DMS53 treated with DMSO at 0.1 percent for 48 hours (cell line): Measurements from ENCODE around the gene PCDH9.
A peak's percentile ranks its signal among the peaks of the same experiment; 100 is the strongest.

ENCODE experiments used
- DNase-seq: peaks from one replicate; lab custom pipeline; 2025; ENCODE audit not compliant: unreplicated experiment; lab: John Stamatoyannopoulos, UW

PCDH9 gene

GRCh38 chr13:67048084-67048820, 181.9 kb downstream of the PCDH9 start:
- DNase-seq = peak; percentile 0

- DNase-seq = no peak
Observed at GRCh38 chr13:67045357-67045756, 184.8 kb downstream of the PCDH9 start.

- no peak for DNase-seq
Observed at GRCh38 chr13:67043901-67044300, 186.2 kb downstream of the PCDH9 start.

- no peak for DNase-seq
Observed at GRCh38 chr13:67042556-67042955, 187.6 kb downstream of the PCDH9 start.

- DNase-seq = no peak
Observed at GRCh38 chr13:67036699-67037457, 193.3 kb downstream of the PCDH9 start.

DNA sequence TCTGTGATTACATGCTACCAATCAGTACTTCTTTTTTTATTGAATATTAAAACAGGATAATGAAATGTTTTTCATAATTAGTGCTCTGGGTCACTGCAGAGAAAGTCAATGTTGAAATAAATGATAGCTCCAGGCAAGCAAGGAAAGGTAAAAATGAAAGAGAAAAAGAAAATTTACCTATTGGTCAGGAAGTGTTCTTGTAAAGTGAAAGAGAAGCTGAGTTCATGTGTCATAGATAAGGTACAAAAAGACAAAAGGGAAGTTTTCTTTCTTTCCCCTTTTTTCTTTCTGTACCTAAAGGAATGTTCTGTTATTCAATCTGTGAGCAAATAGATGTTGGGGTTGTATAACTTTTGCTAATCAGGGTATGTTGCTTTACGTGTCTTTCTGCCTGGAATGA, 197.0 kb downstream of the PCDH9 start:
- no peak for DNase-seq

- no peak for DNase-seq
Observed at GRCh38 chr13:67023130-67023876, 206.8 kb downstream of the PCDH9 start.

DNA sequence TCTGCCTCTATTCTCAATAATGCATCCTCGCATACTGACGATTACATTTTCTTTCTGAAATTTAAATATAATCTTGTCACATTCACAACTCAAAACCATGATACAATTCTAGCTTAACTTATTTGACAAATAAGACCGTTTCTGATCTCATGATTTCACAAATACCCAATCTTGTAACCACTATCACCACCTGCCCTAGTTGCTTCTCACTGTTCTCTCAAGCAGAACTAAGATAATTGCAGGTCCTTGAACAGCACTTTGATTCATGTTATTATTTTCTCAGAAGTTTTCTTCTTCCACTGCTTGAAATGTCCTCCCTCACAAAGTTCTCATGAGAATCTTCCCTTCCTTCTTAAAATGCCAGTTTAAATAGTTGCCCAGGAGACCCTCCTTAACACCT, 211.4 kb downstream of the PCDH9 start:
- no peak for DNase-seq

- DNase-seq = no peak
Observed at GRCh38 chr13:67017276-67017675, 212.9 kb downstream of the PCDH9 start.

DNA sequence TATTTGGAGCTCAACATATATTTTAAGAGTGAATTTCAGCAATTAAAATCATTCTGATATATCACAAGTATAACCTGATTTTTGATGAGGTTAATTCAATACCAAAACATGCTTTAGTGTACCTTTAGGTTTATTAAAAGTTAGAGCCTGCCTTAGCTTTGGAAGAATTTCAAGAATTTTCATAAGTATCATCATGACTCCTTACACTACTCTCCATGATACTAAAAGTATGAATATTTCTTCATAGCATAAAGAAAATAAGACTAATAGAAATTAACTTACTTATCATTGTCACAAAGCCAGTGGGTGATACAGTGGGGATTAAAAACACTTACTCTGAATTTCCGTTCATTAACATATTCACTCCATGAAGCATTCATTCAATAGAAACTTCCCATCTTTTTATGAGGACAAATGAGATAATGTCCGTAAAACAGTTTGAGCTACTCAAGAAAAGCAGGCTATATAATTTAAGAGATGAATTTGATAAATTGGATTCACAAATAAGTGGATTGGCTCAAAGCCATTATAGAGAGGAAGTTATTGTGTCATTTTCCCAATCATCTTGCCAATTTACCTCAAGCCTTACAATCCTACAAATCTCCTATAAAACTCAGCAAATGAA, 214.0 kb downstream of the PCDH9 start:
- DNase-seq = no peak

DNA sequence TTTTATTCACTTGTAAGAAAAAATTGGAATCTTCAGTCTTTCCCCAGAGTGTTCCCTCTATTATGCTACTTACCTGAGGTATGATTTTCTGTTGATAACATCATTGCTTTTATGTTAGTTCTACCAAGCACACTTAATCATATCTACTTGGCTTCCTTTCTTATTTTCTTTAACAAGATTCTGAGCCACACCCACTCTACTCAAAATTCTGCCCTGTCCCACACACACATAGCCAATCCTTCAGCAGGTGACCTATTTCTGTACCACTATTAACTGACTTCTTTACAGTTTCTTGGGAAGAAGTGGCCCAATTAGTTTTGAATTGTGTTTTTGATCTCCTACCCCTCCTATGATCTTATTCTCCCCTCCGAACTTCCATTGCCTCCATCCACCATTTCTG, 215.7 kb downstream of the PCDH9 start:
- DNase-seq = no peak

DNA sequence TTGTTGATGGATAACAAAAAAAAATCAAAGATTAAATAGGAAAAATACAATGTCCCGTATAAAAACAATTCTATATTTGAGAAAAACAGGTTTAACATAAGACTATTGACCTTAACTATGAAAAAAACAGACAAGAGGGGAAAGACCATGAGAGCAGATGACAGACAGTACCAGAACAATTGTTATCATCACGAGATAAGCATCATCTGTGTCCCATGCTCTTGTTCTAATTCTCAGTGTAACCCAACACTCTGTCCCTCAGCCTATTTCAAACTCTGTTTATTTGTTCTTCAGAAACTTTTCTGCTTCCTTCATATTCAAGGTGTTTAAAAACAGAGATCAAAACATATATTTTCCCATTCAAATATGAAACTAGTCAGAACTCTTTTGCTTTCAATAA, 216.4 kb downstream of the PCDH9 start:
- DNase-seq = no peak

DNA sequence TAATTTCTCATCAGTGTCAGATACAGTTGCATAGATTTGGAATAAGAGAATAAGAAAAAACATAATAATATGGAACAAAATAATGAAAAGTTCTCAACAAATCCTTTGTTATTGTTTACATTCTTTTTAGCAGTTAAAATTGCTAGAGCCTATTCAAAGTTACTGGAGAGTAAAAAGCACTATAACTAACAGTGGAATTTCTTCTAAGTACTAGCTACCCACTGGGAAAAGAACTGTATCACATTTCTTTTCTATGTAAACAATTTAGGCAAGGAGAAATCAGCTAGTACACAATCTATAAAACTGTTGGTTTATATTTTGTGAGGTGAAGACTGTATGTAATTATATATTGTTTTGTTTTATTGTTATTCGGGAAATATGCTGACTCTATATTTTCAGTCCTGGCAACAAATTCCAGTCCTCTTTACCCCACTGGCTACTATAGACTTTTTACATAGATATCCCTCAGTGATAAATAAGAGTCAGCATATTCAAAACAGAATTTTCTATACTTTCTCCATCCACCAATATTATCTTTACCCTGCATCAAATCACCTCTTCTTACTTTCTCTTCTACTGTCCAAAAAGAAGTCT, 222.0 kb downstream of the PCDH9 start:
- DNase-seq = no peak

- DNase-seq = no peak
Observed at GRCh38 chr13:67004511-67004910, 225.6 kb downstream of the PCDH9 start.

DNA sequence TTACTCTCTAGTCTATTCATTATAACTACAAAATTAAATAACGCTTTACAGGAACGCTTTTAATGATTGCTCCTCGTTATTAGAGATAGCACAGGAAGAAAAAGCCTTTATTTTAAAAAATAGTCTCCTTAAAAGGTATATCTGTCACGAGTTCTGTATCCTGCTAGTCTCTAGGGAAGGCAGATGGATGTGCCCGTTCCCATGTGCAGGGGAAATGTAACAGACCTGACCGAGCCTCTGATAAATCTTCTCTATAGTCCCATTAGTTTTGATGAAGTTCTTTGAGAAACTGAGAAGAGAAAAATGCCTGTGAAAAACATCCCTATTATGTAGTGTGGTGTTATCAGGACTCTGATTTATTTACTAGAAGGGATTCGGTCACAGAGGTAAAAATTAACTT, 226.4 kb downstream of the PCDH9 start:
- DNase-seq = no peak

- DNase-seq = no peak
Observed at GRCh38 chr13:67001363-67001762, 228.8 kb downstream of the PCDH9 start.

DNA sequence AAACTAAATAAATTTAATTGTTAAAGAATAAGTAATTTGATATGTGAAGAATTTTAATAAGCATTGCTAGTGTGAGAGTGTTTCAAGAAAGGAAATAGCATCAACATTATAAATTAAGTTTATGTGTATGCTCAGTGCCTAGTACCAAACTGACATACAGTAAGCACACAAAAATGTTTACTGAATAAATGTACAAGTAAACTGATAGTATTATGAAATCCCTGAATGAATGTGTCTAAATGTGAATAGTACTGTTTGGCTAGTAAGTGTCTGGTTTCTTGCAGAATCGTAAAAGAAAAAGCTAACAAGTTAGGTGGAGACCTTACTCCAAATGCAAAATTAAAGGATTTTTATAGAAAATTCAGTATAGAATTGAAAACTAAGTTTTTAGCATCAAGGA, 233.6 kb downstream of the PCDH9 start:
- no peak for DNase-seq

DNA sequence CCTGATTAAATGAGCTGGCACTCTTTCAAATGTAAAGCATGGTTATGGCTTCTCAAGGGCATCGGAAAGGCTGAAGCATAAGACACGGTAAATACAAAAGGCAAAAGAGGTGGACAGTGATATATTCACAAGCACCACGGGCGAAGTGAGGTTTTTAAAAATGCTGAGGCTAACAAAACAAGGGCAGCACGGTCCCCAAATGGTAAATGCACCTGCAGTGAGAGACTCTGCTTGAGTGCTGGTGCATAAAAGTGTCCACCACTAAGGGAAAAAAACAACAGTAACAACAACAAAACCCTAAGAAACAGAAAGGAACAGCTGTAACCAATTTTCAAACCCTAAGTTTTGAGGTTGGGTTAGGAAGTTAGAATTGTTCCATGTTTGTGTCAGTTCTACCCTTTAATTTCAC, 234.9 kb downstream of the PCDH9 start:
- DNase-seq = no peak

DNA sequence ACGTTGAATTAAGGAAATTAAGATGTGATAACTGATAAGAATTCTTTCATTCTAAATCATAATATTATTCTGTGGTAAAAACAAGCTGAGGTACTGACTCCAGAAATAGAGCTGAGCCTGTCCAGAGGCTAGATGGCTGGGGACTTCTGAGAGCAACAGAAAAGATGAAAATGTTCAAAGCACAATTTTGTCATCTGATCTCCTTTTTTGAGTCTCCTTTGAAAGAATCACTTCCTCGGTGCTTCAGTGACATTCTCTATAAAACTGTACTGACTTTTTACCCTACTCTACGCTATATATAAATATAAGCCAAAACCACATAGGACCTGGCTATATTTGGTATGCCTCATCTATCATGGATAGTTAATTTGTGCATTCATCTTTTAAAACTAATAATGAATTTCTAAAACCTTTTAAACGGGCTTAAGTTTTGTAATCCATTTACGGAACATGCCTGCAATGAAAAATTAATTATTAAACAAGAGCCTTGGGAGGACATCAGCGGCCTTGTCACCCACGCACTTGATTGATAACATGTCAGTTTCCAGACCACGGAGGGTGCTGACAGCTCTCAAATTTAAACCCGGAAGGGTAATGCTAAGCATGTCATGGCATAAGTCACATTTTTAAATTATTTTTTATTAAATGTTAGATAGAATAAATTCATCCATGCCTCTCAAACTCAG, 235.5 kb downstream of the PCDH9 start:
- DNase-seq = no peak

DNA sequence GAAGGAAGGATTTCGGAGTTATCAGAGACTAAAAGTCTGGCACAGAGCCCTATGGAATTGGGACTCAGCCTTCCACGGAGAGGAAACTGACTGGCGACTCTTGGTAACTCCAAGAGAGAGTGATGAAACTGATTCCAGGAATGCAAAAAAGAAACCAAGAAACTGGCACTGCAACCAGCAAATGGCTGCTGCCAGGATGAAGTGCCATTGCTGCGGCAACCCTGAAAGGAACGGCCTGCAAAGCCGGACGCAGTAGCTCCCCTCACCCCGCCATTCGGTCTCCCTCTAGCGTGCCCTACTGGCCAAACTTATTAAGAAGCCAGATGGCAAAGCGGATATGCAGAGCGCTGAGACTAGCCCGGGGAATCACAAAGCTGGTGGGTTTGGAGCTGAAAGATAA, 236.0 kb downstream of the PCDH9 start:
- peak; percentile 16 for DNase-seq
